WTC11 (cell line): ENCODE data around the gene HNRNPH2. TPM values are rescaled to one million over a fixed set of nuclear protein-coding genes. Genes with fewer than 3 reads are reported as not detected.

Source experiments
- ATAC-seq: fragments of 200-7000 bp; cut with Tn5 transposase; 2 replicates; pipeline ENCODE4 v1.10.0; 2021; ENCODE audit warnings: mild to moderate bottlenecking, moderate library complexity
- CTCF ChIA-PET: fragments of 300-600 bp; sonication (Branson Sonifier 250); formaldehyde crosslinking; loops from one replicate; lab custom pipeline; 2021; ENCODE audit warnings: antibody characterized with exemption; lab: Charles Lee
- POLR2A ChIA-PET: fragments of 350-600 bp; sonication (Branson Sonifier 250); formaldehyde crosslinking; loops from one replicate; lab custom pipeline; 2021; ENCODE audit warnings: antibody characterized with exemption; lab: Charles Lee
- DNase-seq: peaks from one replicate; pipeline ENCODE4 v3.0.0; 2021; ENCODE audit warnings: low spot score
- H3K27ac Mint-ChIP-seq: 2 replicates; pipeline ENCODE4 v1.8.0; 2021; ENCODE audit warnings: mixed read lengths
- H3K27me3 Mint-ChIP-seq: 2 replicates; pipeline ENCODE4 v1.8.0; 2021; ENCODE audit warnings: low read depth, mild to moderate bottlenecking, moderate library complexity, mixed read lengths
- H3K36me3 Mint-ChIP-seq: 2 replicates; pipeline ENCODE4 v1.8.0; 2021; ENCODE audit warnings: mixed read lengths
- H3K4me1 Mint-ChIP-seq: 2 replicates; pipeline ENCODE4 v1.8.0; 2022; ENCODE audit warnings: mixed read lengths
- H3K4me3 Mint-ChIP-seq: 2 replicates; pipeline ENCODE4 v1.8.0; 2021; ENCODE audit warnings: mild to moderate bottlenecking, moderate library complexity, mixed read lengths
- H3K9me3 Mint-ChIP-seq: 2 replicates; pipeline ENCODE4 v1.8.0; 2021; ENCODE audit warnings: mixed read lengths
- ELF4 ChIP-seq: sonication (generic); formaldehyde crosslinking; IDR thresholded peaks from 2 replicates; pipeline ENCODE4 v1.8.1; 2022; ENCODE audit warnings: low read depth, mild to moderate bottlenecking, moderate library complexity, missing genetic modification reagents
- FOXJ3 ChIP-seq: sonication (generic); formaldehyde crosslinking; IDR thresholded peaks from 2 replicates; pipeline ENCODE4 v1.9.0; 2021; ENCODE audit warnings: missing genetic modification reagents, mild to moderate bottlenecking, borderline replicate concordance
- GABPB1 ChIP-seq: sonication (generic); formaldehyde crosslinking; IDR thresholded peaks from 2 replicates; pipeline ENCODE4 v1.8.1; 2023; ENCODE audit warnings: mild to moderate bottlenecking, missing genetic modification reagents
- MXD4 ChIP-seq: fragments of 250-450 bp; sonication (Bioruptor Pico); IDR thresholded peaks from 2 replicates; pipeline ENCODE4 v1.8.0; 2021; ENCODE audit warnings: mild to moderate bottlenecking, moderate library complexity, borderline replicate concordance
- NFYB ChIP-seq: sonication (generic); formaldehyde crosslinking; conservative IDR thresholded peaks from 2 replicates; pipeline ENCODE4 v1.8.0; 2022; ENCODE audit warnings: low read depth, missing genetic modification reagents
- RELA ChIP-seq: sonication (generic); formaldehyde crosslinking; IDR thresholded peaks from 2 replicates; pipeline ENCODE4 v1.8.1; 2022; ENCODE audit warnings: missing genetic modification reagents, mild to moderate bottlenecking, borderline replicate concordance
- ZNF232 ChIP-seq: sonication (generic); formaldehyde crosslinking; IDR thresholded peaks from 2 replicates; pipeline ENCODE4 v1.8.0; 2022; ENCODE audit warnings: mild to moderate bottlenecking, missing genetic modification reagents
- total RNA-seq: library from RNA; stranded (reverse); gene quantifications from 3 replicates; pipeline ENCODE4 v1.2.3, GENCODE V29; 2021
- TF ChIP-seq, protein P1 (sequence below): fragments of 200-600 bp; IDR thresholded peaks from 2 replicates; pipeline ENCODE4 v1.8.0; 2022; ENCODE audit warnings: antibody characterized with exemption
- TF ChIP-seq, protein P2 (sequence below): sonication (generic); formaldehyde crosslinking; IDR thresholded peaks from 2 replicates; pipeline ENCODE4 v1.8.0; 2023; ENCODE audit warnings: missing genetic modification reagents, mild to moderate bottlenecking, borderline replicate concordance
- TF ChIP-seq, protein P3 (sequence below): sonication (generic); formaldehyde crosslinking; IDR thresholded peaks from 2 replicates; pipeline ENCODE4 v1.8.1; 2022; ENCODE audit warnings: mild to moderate bottlenecking, missing genetic modification reagents, moderate library complexity, borderline replicate concordance
- TF ChIP-seq, protein P4 (sequence below): sonication (generic); formaldehyde crosslinking; IDR thresholded peaks from 2 replicates; pipeline ENCODE4 v1.8.0; 2022; ENCODE audit warnings: mild to moderate bottlenecking, missing genetic modification reagents
- TF ChIP-seq, protein P5 (sequence below): sonication (generic); formaldehyde crosslinking; IDR thresholded peaks from 2 replicates; pipeline ENCODE4 v1.8.0; 2023; ENCODE audit warnings: missing genetic modification reagents
- TF ChIP-seq, protein P6 (sequence below): sonication (generic); formaldehyde crosslinking; IDR thresholded peaks from 2 replicates; pipeline ENCODE4 v1.8.0; 2022; ENCODE audit warnings: mild to moderate bottlenecking, missing genetic modification reagents
- TF ChIP-seq, protein P7 (sequence below): sonication (generic); formaldehyde crosslinking; IDR thresholded peaks from 2 replicates; pipeline ENCODE4 v1.8.1; 2023; ENCODE audit warnings: mild to moderate bottlenecking, moderate library complexity, missing genetic modification reagents
- TF ChIP-seq, protein P8 (sequence below): sonication (generic); formaldehyde crosslinking; IDR thresholded peaks from 2 replicates; pipeline ENCODE4 v1.8.1; 2022; ENCODE audit warnings: missing genetic modification reagents, borderline replicate concordance

HNRNPH2 gene
- total RNA-seq, 1 experiment from 2014 or later: 70.9 TPM

DNA sequence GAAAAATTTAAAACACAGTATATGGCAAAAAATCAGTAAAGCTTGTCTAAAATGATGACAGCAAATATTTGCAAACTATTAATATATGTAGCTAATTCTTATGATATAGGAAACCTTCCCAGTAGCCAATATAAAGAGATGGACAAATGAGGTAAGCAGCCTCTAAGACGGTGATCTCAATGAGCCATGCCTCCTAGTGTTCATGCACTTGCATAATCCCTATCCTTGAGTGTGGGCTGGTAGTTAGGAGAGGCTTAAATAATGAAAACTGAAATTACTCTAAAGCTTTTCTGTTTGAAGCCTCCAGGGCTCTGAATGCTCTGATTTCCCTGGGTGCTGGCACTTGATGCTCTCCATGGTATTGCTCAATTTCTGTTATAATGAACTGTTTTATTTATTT is 52.6 kb downstream of the HNRNPH2 start:
- no peaks in the 10 kb centered on the region for H3K4me1 Mint-ChIP-seq
- H3K27ac Mint-ChIP-seq: no peak overlapping the region
- DNase-seq (no peak), ATAC-seq (no peak)
- ChIA-PET POLR2A (no interaction called here), CTCF (no interaction called here)
- no peaks in the 10 kb centered on the region for H3K27me3 Mint-ChIP-seq
- H3K36me3 Mint-ChIP-seq: no peaks in the 10 kb centered on the region
- no peak overlapping the region for H3K4me3 Mint-ChIP-seq
- no peaks in the 10 kb centered on the region for H3K9me3 Mint-ChIP-seq
- TF ChIP-seq, protein P1, sequence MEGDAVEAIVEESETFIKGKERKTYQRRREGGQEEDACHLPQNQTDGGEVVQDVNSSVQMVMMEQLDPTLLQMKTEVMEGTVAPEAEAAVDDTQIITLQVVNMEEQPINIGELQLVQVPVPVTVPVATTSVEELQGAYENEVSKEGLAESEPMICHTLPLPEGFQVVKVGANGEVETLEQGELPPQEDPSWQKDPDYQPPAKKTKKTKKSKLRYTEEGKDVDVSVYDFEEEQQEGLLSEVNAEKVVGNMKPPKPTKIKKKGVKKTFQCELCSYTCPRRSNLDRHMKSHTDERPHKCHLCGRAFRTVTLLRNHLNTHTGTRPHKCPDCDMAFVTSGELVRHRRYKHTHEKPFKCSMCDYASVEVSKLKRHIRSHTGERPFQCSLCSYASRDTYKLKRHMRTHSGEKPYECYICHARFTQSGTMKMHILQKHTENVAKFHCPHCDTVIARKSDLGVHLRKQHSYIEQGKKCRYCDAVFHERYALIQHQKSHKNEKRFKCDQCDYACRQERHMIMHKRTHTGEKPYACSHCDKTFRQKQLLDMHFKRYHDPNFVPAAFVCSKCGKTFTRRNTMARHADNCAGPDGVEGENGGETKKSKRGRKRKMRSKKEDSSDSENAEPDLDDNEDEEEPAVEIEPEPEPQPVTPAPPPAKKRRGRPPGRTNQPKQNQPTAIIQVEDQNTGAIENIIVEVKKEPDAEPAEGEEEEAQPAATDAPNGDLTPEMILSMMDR: no peak
- TF ChIP-seq ZNF232 (CRISPR knock-in tag): no peak
- TF ChIP-seq, protein P2, sequence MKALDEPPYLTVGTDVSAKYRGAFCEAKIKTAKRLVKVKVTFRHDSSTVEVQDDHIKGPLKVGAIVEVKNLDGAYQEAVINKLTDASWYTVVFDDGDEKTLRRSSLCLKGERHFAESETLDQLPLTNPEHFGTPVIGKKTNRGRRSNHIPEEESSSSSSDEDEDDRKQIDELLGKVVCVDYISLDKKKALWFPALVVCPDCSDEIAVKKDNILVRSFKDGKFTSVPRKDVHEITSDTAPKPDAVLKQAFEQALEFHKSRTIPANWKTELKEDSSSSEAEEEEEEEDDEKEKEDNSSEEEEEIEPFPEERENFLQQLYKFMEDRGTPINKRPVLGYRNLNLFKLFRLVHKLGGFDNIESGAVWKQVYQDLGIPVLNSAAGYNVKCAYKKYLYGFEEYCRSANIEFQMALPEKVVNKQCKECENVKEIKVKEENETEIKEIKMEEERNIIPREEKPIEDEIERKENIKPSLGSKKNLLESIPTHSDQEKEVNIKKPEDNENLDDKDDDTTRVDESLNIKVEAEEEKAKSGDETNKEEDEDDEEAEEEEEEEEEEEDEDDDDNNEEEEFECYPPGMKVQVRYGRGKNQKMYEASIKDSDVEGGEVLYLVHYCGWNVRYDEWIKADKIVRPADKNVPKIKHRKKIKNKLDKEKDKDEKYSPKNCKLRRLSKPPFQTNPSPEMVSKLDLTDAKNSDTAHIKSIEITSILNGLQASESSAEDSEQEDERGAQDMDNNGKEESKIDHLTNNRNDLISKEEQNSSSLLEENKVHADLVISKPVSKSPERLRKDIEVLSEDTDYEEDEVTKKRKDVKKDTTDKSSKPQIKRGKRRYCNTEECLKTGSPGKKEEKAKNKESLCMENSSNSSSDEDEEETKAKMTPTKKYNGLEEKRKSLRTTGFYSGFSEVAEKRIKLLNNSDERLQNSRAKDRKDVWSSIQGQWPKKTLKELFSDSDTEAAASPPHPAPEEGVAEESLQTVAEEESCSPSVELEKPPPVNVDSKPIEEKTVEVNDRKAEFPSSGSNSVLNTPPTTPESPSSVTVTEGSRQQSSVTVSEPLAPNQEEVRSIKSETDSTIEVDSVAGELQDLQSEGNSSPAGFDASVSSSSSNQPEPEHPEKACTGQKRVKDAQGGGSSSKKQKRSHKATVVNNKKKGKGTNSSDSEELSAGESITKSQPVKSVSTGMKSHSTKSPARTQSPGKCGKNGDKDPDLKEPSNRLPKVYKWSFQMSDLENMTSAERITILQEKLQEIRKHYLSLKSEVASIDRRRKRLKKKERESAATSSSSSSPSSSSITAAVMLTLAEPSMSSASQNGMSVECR (CRISPR knock-in tag): no peak
- TF ChIP-seq, protein P3, sequence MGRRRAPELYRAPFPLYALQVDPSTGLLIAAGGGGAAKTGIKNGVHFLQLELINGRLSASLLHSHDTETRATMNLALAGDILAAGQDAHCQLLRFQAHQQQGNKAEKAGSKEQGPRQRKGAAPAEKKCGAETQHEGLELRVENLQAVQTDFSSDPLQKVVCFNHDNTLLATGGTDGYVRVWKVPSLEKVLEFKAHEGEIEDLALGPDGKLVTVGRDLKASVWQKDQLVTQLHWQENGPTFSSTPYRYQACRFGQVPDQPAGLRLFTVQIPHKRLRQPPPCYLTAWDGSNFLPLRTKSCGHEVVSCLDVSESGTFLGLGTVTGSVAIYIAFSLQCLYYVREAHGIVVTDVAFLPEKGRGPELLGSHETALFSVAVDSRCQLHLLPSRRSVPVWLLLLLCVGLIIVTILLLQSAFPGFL (CRISPR knock-in tag): no peak
- TF ChIP-seq, protein P4, sequence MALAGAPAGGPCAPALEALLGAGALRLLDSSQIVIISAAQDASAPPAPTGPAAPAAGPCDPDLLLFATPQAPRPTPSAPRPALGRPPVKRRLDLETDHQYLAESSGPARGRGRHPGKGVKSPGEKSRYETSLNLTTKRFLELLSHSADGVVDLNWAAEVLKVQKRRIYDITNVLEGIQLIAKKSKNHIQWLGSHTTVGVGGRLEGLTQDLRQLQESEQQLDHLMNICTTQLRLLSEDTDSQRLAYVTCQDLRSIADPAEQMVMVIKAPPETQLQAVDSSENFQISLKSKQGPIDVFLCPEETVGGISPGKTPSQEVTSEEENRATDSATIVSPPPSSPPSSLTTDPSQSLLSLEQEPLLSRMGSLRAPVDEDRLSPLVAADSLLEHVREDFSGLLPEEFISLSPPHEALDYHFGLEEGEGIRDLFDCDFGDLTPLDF (CRISPR knock-in tag): no peak
- no peak for TF ChIP-seq ELF4 (CRISPR knock-in tag)

DNA sequence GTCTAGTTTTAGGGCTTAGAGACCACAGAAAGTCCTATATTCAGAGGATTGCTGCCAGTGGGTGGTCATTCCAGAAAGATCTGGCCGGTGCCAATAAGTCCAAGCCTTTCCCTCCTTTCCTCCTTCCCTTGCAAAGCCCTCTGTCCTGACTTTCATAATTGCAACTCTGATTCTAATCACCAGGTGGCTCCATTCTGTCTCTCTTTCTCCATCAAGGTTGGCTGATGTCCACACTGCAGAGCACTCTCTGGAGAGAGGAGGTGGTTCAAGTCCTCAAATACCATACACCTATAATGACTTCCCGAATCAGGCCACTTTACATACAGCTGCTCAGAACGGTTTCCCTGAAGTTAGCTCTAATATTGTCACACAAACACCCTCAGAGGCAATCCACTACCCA is 54.9 kb downstream of the HNRNPH2 start:
- Mint-ChIP-seq H3K27ac (no peak overlapping the region), H3K27me3 (no peaks in the 10 kb centered on the region), H3K4me1 (no peaks in the 10 kb centered on the region), H3K4me3 (no peak overlapping the region), H3K36me3 (0 out of 2 replicates have a peak, but pooled peaks cover under 1% of the 10 kb centered on the region), H3K9me3 (no peaks in the 10 kb centered on the region; the same call in 1 of the 2 replicates)
- ChIA-PET POLR2A (no interaction called here), CTCF (interaction anchor here (1.3 kb wide), 1 partner anchor 22 kb away, joined by 3 read pairs; the partner anchor contains the start of gene ARMCX4)
- ATAC-seq: peak; percentile 76
- DNase-seq: no peak
- TF ChIP-seq MXD4 (no peak), RELA (CRISPR knock-in tag) (no peak), FOXJ3 (CRISPR knock-in tag) (no peak), NFYB (CRISPR knock-in tag) (no peak), GABPB1 (CRISPR knock-in tag) (no peak)
- TF ChIP-seq, protein P5, sequence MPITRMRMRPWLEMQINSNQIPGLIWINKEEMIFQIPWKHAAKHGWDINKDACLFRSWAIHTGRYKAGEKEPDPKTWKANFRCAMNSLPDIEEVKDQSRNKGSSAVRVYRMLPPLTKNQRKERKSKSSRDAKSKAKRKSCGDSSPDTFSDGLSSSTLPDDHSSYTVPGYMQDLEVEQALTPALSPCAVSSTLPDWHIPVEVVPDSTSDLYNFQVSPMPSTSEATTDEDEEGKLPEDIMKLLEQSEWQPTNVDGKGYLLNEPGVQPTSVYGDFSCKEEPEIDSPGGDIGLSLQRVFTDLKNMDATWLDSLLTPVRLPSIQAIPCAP (CRISPR knock-in tag): no peak
- TF ChIP-seq, protein P6, sequence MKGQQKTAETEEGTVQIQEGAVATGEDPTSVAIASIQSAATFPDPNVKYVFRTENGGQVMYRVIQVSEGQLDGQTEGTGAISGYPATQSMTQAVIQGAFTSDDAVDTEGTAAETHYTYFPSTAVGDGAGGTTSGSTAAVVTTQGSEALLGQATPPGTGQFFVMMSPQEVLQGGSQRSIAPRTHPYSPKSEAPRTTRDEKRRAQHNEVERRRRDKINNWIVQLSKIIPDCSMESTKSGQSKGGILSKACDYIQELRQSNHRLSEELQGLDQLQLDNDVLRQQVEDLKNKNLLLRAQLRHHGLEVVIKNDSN (CRISPR knock-in tag): no peak
- TF ChIP-seq, protein P3 (CRISPR knock-in tag): no peak
- TF ChIP-seq, protein P7, sequence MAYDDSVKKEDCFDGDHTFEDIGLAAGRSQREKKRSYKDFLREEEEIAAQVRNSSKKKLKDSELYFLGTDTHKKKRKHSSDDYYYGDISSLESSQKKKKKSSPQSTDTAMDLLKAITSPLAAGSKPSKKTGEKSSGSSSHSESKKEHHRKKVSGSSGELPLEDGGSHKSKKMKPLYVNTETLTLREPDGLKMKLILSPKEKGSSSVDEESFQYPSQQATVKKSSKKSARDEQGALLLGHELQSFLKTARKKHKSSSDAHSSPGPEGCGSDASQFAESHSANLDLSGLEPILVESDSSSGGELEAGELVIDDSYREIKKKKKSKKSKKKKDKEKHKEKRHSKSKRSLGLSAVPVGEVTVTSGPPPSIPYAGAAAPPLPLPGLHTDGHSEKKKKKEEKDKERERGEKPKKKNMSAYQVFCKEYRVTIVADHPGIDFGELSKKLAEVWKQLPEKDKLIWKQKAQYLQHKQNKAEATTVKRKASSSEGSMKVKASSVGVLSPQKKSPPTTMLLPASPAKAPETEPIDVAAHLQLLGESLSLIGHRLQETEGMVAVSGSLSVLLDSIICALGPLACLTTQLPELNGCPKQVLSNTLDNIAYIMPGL (CRISPR knock-in tag): no peak
- TF ChIP-seq, protein P8, sequence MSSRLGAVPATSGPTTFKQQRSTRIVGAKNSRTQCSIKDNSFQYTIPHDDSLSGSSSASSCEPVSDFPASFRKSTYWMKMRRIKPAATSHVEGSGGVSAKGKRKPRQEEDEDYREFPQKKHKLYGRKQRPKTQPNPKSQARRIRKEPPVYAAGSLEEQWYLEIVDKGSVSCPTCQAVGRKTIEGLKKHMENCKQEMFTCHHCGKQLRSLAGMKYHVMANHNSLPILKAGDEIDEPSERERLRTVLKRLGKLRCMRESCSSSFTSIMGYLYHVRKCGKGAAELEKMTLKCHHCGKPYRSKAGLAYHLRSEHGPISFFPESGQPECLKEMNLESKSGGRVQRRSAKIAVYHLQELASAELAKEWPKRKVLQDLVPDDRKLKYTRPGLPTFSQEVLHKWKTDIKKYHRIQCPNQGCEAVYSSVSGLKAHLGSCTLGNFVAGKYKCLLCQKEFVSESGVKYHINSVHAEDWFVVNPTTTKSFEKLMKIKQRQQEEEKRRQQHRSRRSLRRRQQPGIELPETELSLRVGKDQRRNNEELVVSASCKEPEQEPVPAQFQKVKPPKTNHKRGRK (CRISPR knock-in tag): no peak
